ENCODE results near the gene VPREB3.
A peak's percentile ranks its signal among the peaks of the same experiment; 100 is the strongest.

Gene VPREB3

DNA sequence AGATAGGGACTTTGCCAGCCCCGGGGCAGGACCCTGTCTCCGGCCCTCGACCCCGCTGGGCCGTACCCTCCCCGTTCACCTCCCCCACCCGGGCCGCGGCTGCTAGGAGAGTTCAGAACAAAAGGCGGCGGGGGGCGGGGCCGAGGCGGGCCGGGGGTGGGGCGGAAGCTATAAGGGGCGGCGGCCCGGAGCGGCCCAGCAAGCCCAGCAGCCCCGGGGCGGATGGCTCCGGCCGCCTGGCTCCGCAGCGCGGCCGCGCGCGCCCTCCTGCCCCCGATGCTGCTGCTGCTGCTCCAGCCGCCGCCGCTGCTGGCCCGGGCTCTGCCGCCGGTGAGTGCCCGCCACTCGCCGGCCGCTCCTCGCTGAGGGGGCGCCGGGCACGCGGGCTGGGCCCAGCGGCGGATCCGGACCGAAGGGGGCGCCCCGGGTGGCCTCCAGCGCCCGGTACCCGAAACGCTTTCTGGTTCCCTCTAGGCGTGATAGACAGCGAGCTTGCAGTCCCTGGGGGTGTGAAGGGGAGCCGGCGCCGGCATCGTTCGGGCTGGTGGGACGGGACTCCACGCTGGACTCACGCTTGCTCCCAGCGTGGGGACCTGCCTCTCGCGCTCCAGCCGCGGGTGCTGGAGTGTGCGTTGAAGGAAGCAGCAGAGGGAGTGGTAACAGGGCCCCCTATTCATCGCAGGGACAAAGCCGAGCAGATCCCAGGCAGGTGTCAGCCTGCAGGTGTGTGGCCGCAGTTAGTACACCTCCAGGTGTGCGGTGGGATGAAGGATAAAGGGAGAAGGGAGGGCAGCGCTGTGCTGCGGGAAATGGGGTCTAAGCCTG, 18.6 kb upstream of the VPREB3 start, which contains the start of gene MMP11:
Gene MMP11 (plus strand): TSS at position 201 of the 825 bp plus-strand sequence. CDS start 22 bp downstream, at position 223.
- TF ChIP-seq ZNF70 (CRISPR knock-in tag; IDR thresholded peaks at IDR 0.05) (no peak), ZC3H10 (CRISPR knock-in tag; IDR thresholded peaks at IDR 0.05) (no peak), PATZ1 (CRISPR knock-in tag; IDR thresholded peaks at IDR 0.05; ENCODE audit: borderline replicate concordance) (no peak), ZNF565 (CRISPR knock-in tag; conservative IDR thresholded peaks at IDR 0.05; ENCODE audit: low read depth) (no peak), CSRNP3 (CRISPR knock-in tag; IDR thresholded peaks at IDR 0.05) (no peak), SNAI2 (CRISPR knock-in tag; IDR thresholded peaks at IDR 0.05) (no peak)
- ATAC-seq: peak; percentile 32

DNA sequence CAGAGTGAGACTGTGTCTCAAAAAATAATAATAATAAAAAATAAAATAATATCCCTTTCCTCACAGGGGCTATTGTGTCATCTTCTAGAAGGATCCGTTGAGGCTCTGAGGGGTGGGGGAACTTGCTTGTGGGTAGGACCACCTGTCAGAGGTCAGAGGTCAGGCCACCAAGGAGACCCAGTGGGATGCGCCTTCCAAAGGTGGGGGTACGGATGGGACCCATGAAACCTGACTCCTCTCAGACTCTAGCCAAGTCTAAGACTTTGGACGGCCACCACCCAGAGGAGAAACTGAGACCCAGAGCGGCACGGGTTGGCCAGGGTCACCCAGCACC, 18.1 kb upstream of the VPREB3 start:
- no peak for ATAC-seq
- TF ChIP-seq ZFP3 (CRISPR knock-in tag; IDR thresholded peaks at IDR 0.05) (no peak), CSRNP3 (CRISPR knock-in tag; IDR thresholded peaks at IDR 0.05) (no peak), ISL1 (CRISPR knock-in tag; IDR thresholded peaks at IDR 0.05) (no peak), TCF4 (CRISPR knock-in tag; IDR thresholded peaks at IDR 0.05; ENCODE audit: borderline replicate concordance) (no peak), ZNF565 (CRISPR knock-in tag; conservative IDR thresholded peaks at IDR 0.05; ENCODE audit: low read depth) (no peak), OSR1 (CRISPR knock-in tag; IDR thresholded peaks at IDR 0.05) (no peak), TSHZ2 (CRISPR knock-in tag; IDR thresholded peaks at IDR 0.05) (no peak), ZNF8 (CRISPR knock-in tag; IDR thresholded peaks at IDR 0.05) (no peak), RARB (CRISPR knock-in tag; IDR thresholded peaks at IDR 0.05) (no peak), GLIS3 (CRISPR knock-in tag; IDR thresholded peaks at IDR 0.05) (no peak), ARNTL (CRISPR knock-in tag; IDR thresholded peaks at IDR 0.05; ENCODE audit: borderline replicate concordance, low read depth) (no peak), SNAI2 (CRISPR knock-in tag; IDR thresholded peaks at IDR 0.05) (no peak), TOX (CRISPR knock-in tag; IDR thresholded peaks at IDR 0.05; ENCODE audit: borderline replicate concordance) (no peak), PPARA (CRISPR knock-in tag; IDR thresholded peaks at IDR 0.05; ENCODE audit: borderline replicate concordance) (no peak), ZFP30 (CRISPR knock-in tag; IDR thresholded peaks at IDR 0.05) (no peak)
- TF ChIP-seq, protein P1, sequence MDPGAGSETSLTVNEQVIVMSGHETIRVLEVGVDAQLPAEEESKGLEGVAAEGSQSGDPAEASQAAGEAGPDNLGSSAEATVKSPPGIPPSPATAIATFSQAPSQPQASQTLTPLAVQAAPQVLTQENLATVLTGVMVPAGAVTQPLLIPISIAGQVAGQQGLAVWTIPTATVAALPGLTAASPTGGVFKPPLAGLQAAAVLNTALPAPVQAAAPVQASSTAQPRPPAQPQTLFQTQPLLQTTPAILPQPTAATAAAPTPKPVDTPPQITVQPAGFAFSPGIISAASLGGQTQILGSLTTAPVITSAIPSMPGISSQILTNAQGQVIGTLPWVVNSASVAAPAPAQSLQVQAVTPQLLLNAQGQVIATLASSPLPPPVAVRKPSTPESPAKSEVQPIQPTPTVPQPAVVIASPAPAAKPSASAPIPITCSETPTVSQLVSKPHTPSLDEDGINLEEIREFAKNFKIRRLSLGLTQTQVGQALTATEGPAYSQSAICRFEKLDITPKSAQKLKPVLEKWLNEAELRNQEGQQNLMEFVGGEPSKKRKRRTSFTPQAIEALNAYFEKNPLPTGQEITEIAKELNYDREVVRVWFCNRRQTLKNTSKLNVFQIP (CRISPR knock-in tag; IDR thresholded peaks at IDR 0.05; ENCODE audit: borderline replicate concordance, low read depth): no peak

GRCh38 chr22:23769321-23769965, 15.2 kb upstream of the VPREB3 start:
- ATAC-seq: no peak
- TF ChIP-seq TOX (CRISPR knock-in tag; IDR thresholded peaks at IDR 0.05; ENCODE audit: borderline replicate concordance): no peak
- TF ChIP-seq ZNF8 (CRISPR knock-in tag; IDR thresholded peaks at IDR 0.05): no peak
- TF ChIP-seq PATZ1 (CRISPR knock-in tag; IDR thresholded peaks at IDR 0.05; ENCODE audit: borderline replicate concordance): no peak
- TF ChIP-seq GLIS3 (CRISPR knock-in tag; IDR thresholded peaks at IDR 0.05): no peak
- no peak for TF ChIP-seq BACH2 (CRISPR knock-in tag; IDR thresholded peaks at IDR 0.05; ENCODE audit: borderline replicate concordance)
- TF ChIP-seq, protein P1 (CRISPR knock-in tag; IDR thresholded peaks at IDR 0.05; ENCODE audit: borderline replicate concordance, low read depth): no peak
- no peak for TF ChIP-seq ISL1 (CRISPR knock-in tag; IDR thresholded peaks at IDR 0.05)
- TF ChIP-seq SNAI2 (CRISPR knock-in tag; IDR thresholded peaks at IDR 0.05): no peak

Measured in SK-N-SH treated with all-trans-retinoic acid at 6 μM for 48 hours (cell line).